HUES6 (cell line): ENCODE data around the gene COL23A1.

Experiments used
- H3K27ac ChIP-seq: 2 replicates; pipeline ENCODE4 v1.7.0; 2013; ENCODE audit warnings: low read depth, mild to moderate bottlenecking, low read length, inconsistent platforms
- H3K27me3 ChIP-seq: 2 replicates; pipeline ENCODE4 v1.6.1; 2013; ENCODE audit warnings: low read length; ENCODE audit not compliant: control insufficient read depth, insufficient read depth
- H3K36me3 ChIP-seq: 2 replicates; pipeline ENCODE4 v1.6.1; 2013; ENCODE audit warnings: low read length; ENCODE audit not compliant: control insufficient read depth, insufficient read depth
- H3K4me1 ChIP-seq: 2 replicates; pipeline ENCODE4 v1.6.1; 2013; ENCODE audit warnings: low read length; ENCODE audit not compliant: control insufficient read depth, insufficient read depth
- H3K4me3 ChIP-seq: 2 replicates; pipeline ENCODE4 v1.5.1; 2013; ENCODE audit warnings: low read depth, low read length
- H3K9ac ChIP-seq: one replicate; pipeline ENCODE4 v1.6.1; 2013; ENCODE audit warnings: mild to moderate bottlenecking, low read length
- H3K9me3 ChIP-seq: 2 replicates; pipeline ENCODE4 v1.6.1; 2013; ENCODE audit warnings: low read depth, low read length; ENCODE audit not compliant: control insufficient read depth, insufficient read depth

The COL23A1 gene

DNA sequence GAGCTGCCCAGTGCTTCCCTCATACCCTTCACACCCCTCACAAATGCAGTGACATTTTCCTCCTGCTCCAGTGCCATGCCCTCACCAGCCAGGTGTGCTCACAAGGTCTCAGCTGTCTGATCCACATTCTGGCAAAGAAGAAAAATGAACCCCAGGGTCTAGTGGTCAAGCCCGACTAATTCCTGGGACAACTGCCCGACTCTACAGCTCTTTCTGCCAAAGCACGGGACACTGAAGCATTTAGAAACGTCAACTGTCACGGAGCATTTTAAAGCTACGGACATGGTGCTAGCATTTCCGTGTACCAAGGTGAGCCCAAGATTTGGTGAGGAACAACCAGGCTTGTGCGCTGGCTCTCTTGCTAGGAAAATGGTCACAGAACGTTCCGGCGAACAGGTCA lies 300.8 kb downstream of the COL23A1 start:
- Histone ChIP-seq H3K9ac (no peak overlapping the region), H3K27me3 (no peaks in the 10 kb centered on the region), H3K9me3 (no peaks in the 10 kb centered on the region), H3K4me3 (no peak overlapping the region), H3K36me3 (no peaks in the 10 kb centered on the region), H3K4me1 (no peaks in the 10 kb centered on the region; the same call in 1 of the 2 replicates), H3K27ac (no peak overlapping the region)

DNA sequence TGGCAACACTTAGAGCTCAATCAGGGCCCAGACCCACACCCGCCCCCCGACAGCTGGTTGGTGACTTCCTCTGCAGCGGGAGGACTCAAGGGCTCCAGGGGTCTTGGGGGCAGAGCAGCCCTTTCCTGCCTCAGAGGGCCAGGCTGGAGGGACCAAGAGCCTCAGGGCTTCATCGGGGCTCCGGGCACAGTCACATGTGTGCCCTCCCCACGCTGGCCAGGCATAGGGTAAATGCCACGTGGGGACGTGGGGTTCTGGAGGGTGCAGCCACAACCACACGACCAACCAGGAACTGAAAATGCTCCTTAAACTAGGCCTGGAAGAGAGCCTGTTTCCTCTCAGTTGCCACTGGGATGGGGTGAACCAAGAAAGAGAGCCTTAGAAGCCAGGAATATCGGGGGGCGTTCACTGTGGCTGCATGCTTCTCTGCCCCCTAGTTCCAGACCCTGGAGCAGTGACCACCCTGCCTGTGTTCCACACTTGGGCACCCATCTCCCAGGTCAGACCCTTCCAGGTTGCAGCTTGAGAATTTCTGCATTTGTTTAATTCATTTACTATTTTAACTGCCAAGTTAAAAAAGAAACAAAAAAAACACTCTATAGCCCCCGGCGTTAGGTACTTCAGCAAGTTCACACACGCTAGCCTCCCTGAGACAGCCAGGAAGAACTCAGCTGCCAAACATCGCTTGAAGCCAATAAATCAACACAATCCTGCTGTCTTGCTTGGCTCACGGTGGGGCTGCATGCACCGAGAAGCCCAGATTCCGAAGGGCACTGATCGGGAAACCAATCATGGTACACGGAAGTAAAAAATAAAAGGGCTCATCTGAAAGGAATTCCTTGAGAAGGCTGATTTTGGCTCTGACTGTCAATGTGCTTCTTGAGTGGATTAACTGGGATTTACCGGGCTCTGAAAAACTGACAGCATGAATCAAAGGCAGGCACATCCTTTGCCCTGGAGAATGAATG lies 301.5 kb downstream of the COL23A1 start:
- H3K27me3 ChIP-seq: no peaks in the 10 kb centered on the region

GRCh38 chr5:178287791-178288105 lies 302.4 kb downstream of the COL23A1 start:
- no peak overlapping the region for H3K4me3 ChIP-seq
- H3K27me3 ChIP-seq: no peaks in the 10 kb centered on the region
- H3K9ac ChIP-seq: no peak overlapping the region
- no peaks in the 10 kb centered on the region; the same call in 1 of the 2 replicates for H3K4me1 ChIP-seq
- no peak overlapping the region for H3K27ac ChIP-seq
- H3K9me3 ChIP-seq: peaks cover 5% of the 10 kb centered on the region
- no peaks in the 10 kb centered on the region for H3K36me3 ChIP-seq

More for the DNA sequence above, 301.5 kb downstream of the COL23A1 start:
- Histone ChIP-seq H3K9me3 (peaks cover 3% of the 10 kb centered on the region), H3K9ac (no peak overlapping the region), H3K27ac (no peak overlapping the region), H3K36me3 (no peaks in the 10 kb centered on the region), H3K4me1 (no peaks in the 10 kb centered on the region; the same call in 1 of the 2 replicates), H3K4me3 (no peak overlapping the region)

GRCh38 chr5:178287091-178287790 lies 303.0 kb downstream of the COL23A1 start:
- no peak overlapping the region for H3K9ac ChIP-seq

DNA sequence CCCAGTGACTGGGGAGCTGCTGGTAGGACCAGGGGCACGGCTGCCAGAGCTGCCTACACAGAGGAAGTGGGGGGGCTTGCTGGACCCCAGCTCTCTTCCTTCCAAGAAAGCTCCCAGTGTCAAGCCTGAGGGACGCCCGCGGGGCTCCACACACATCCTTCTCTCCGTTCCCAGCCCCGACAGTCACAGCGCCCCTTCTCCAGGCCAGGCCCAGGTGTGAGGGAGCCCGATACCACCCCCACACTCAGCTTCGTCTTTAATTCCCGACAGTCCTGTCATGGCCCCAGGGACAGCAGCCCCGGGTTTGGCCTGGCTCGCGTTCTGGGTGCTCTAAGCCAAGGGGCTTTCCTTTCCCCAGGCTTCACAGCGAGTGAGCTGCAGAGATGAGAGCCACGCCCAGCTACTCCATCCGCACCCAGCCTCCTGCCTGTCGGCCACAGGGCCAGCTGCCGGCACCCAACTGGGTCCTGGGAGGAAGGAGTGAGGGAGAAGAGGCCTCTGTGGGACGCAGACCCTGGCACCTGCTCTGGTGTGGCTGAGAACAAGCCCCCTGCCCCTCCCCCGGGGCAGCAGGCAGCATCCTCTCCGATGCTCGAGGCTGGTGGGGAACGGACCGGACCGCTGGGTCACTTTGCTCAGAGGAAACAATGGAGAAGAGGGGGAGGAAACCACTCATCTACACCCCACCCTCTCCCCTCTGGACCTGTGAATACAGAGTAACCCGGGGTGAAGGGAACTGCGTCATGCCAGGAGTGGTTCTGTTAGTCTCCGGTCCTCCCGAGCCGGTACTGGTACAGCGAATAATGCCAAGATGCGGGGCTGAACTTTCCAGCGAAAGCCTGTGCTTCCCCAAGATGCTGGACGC lies 303.7 kb downstream of the COL23A1 start:
- Histone ChIP-seq H3K4me1 (no peaks in the 10 kb centered on the region; the same call in 1 of the 2 replicates), H3K9ac (no peak overlapping the region), H3K9me3 (peaks cover 5% of the 10 kb centered on the region), H3K27me3 (no peaks in the 10 kb centered on the region), H3K36me3 (no peaks in the 10 kb centered on the region), H3K27ac (no peak overlapping the region), H3K4me3 (no peak overlapping the region)

More at GRCh38 chr5:178287091-178287790, 303.0 kb downstream of the COL23A1 start:
- Histone ChIP-seq H3K9me3 (peaks cover 5% of the 10 kb centered on the region), H3K27me3 (no peaks in the 10 kb centered on the region), H3K4me1 (no peaks in the 10 kb centered on the region; the same call in 1 of the 2 replicates), H3K36me3 (no peaks in the 10 kb centered on the region), H3K27ac (no peak overlapping the region), H3K4me3 (no peak overlapping the region)

DNA sequence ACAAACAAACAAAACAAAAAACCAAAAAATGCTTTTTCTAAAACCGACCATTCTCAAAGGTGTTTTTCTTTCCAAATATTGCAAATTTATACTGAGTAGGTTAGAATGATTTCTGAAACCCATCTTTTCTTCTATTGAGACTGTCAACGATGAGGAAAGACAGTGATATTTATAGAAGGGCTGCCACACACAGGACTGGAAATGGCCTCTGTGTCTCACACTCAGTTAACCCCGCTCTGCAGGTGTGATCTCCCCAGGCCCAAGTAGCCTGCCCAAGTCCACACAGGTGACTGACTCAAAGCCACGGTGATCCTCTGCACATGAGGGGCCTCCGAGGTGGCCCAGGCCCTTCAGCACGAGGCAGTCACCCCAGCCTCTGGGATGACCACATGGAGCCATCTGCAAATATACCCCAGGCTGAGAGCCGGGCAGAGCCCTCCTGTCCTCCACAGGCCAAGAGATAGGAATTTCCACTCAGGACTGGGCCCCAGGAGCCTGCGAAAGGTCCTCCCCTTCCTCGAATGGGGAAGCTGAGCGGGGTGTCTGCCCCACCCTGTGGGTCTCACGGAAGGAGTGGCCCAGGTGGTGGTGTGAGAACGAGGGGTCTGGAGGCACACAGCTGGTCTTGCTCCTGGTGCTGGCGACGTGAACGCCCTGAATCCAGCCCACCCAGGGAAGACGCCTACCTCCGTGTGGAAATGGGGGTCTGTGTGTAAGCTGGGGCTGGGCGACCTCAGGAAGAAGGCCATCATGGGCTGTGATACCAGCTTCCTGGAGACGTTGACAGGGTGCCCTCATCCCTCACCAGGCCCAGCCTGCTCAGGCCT lies 304.6 kb downstream of the COL23A1 start:
- H3K36me3 ChIP-seq: no peaks in the 10 kb centered on the region

DNA sequence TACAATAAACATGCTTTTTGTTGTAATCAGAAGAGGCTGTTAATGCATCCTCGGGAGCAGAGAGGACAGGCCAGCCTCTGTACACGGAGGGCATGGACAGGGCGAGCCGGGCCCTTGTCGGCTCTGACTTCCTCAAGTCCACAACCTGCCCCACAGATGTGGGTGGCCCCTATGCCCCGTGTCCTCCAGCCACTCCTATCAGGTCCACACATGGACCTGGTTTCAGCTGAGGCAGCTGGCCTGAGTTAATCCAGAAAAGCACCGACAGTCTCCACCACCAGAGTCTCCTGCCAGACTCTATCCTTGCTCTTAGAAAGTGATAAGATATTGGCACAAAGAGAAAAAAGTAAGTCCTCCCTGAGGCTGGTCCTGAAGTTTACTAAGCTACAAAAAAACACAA lies 305.2 kb downstream of the COL23A1 start:
- peaks cover 5% of the 10 kb centered on the region for H3K9me3 ChIP-seq

More for the DNA sequence above, 304.6 kb downstream of the COL23A1 start:
- H3K9me3 ChIP-seq: peaks cover 5% of the 10 kb centered on the region
- H3K27me3 ChIP-seq: no peaks in the 10 kb centered on the region
- H3K4me3 ChIP-seq: no peak overlapping the region
- H3K4me1 ChIP-seq: no peaks in the 10 kb centered on the region; the same call in 1 of the 2 replicates
- no peak overlapping the region for H3K27ac ChIP-seq
- no peak overlapping the region for H3K9ac ChIP-seq

GRCh38 chr5:178284093-178284675 lies 306.0 kb downstream of the COL23A1 start:
- H3K4me3 ChIP-seq: no peak overlapping the region

More for the DNA sequence above, 305.2 kb downstream of the COL23A1 start:
- H3K27ac ChIP-seq: no peak overlapping the region
- no peak overlapping the region for H3K9ac ChIP-seq
- H3K27me3 ChIP-seq: no peaks in the 10 kb centered on the region
- H3K36me3 ChIP-seq: no peaks in the 10 kb centered on the region
- no peaks in the 10 kb centered on the region; the same call in 1 of the 2 replicates for H3K4me1 ChIP-seq
- no peak overlapping the region for H3K4me3 ChIP-seq

DNA sequence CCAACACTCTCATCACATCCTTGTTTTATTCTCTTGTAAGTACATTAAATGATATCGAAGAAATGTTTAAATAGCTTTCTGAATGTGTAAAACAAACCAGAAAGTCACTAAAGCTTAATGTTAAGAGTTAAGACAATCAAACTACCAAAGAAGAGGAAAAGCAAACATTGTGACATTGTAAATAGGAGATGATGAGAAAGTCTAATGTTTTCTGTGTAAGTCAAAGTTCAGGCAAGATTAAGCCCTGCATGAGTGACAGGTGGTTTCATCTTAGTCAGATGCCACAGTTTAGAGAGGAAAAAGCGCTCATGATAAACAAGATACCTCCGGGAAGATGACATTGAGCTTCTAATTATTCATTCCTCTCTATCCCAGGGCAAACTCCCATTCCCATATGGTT lies 306.7 kb downstream of the COL23A1 start:
- no peak overlapping the region for H3K4me3 ChIP-seq
- no peak overlapping the region for H3K27ac ChIP-seq
- peaks cover 5% of the 10 kb centered on the region for H3K9me3 ChIP-seq
- no peak overlapping the region for H3K9ac ChIP-seq
- H3K27me3 ChIP-seq: peaks cover 9% of the 10 kb centered on the region; the same call in 1 of the 2 replicates
- H3K4me1 ChIP-seq: no peaks in the 10 kb centered on the region; the same call in 1 of the 2 replicates
- no peaks in the 10 kb centered on the region for H3K36me3 ChIP-seq

More at GRCh38 chr5:178284093-178284675, 306.0 kb downstream of the COL23A1 start:
- peaks cover 2% of the 10 kb centered on the region; the same call in 1 of the 2 replicates for H3K27me3 ChIP-seq
- no peaks in the 10 kb centered on the region; the same call in 1 of the 2 replicates for H3K4me1 ChIP-seq
- no peak overlapping the region for H3K9ac ChIP-seq
- H3K36me3 ChIP-seq: no peaks in the 10 kb centered on the region
- H3K27ac ChIP-seq: no peak overlapping the region
- peaks cover 5% of the 10 kb centered on the region for H3K9me3 ChIP-seq
